ENCODE data around the gene C1QTNF6.

Gene C1QTNF6

GRCh38 chr22:37154925-37155712, 32.9 kb downstream of the C1QTNF6 start:
- H3K27ac Mint-ChIP-seq: no peak overlapping the region
- peaks cover 36% of the 10 kb centered on the region for H3K27me3 Mint-ChIP-seq (ENCODE audit: low read depth, poor library complexity)
- H3K4me1 Mint-ChIP-seq: peaks cover 10% of the 10 kb centered on the region
- peaks cover 5% of the 10 kb centered on the region for H3K36me3 Mint-ChIP-seq (ENCODE audit: low read depth)
- H3K4me3 Mint-ChIP-seq: no peak overlapping the region
- no peak for DNase-seq
- H3K9me3 Mint-ChIP-seq: peaks cover 23% of the 10 kb centered on the region
- no peak for TF ChIP-seq CTCF (IDR thresholded peaks at IDR 0.05)

GRCh38 chr22:37153901-37154300, 34.1 kb downstream of the C1QTNF6 start:
- peaks cover 22% of the 10 kb centered on the region for H3K9me3 Mint-ChIP-seq
- no peak overlapping the region for H3K4me3 Mint-ChIP-seq
- no peak for TF ChIP-seq CTCF (IDR thresholded peaks at IDR 0.05)
- H3K27ac Mint-ChIP-seq: no peak overlapping the region
- DNase-seq: no peak
- H3K27me3 Mint-ChIP-seq (ENCODE audit: low read depth, poor library complexity): peaks cover 33% of the 10 kb centered on the region
- peaks cover 19% of the 10 kb centered on the region for H3K4me1 Mint-ChIP-seq
- H3K36me3 Mint-ChIP-seq (ENCODE audit: low read depth): peaks cover 5% of the 10 kb centered on the region

GRCh38 chr22:37151401-37151800, 36.6 kb downstream of the C1QTNF6 start:
- TF ChIP-seq CTCF (IDR thresholded peaks at IDR 0.05): no peak
- Mint-ChIP-seq H3K4me1 (peaks cover 21% of the 10 kb centered on the region), H3K27ac (no peak overlapping the region), H3K4me3 (no peak overlapping the region), H3K27me3 (ENCODE audit: low read depth, poor library complexity) (peaks cover 22% of the 10 kb centered on the region), H3K36me3 (ENCODE audit: low read depth) (peaks cover 5% of the 10 kb centered on the region), H3K9me3 (peaks cover 22% of the 10 kb centered on the region)
- no peak for DNase-seq

- no peak for TF ChIP-seq CTCF (IDR thresholded peaks at IDR 0.05)
- DNase-seq: no peak
- no peak overlapping the region for H3K4me3 Mint-ChIP-seq
- peaks cover 22% of the 10 kb centered on the region for H3K27me3 Mint-ChIP-seq (ENCODE audit: low read depth, poor library complexity)
- H3K4me1 Mint-ChIP-seq: peaks cover 28% of the 10 kb centered on the region
- H3K27ac Mint-ChIP-seq: no peak overlapping the region
- peaks cover 5% of the 10 kb centered on the region for H3K36me3 Mint-ChIP-seq (ENCODE audit: low read depth)
- peaks cover 22% of the 10 kb centered on the region for H3K9me3 Mint-ChIP-seq
Measured at GRCh38 chr22:37150701-37151100, 37.3 kb downstream of the C1QTNF6 start.

GRCh38 chr22:37148742-37149665, 39.0 kb downstream of the C1QTNF6 start:
- TF ChIP-seq CTCF (IDR thresholded peaks at IDR 0.05): no peak
- Mint-ChIP-seq H3K4me1 (peaks cover 42% of the 10 kb centered on the region), H3K27me3 (ENCODE audit: low read depth, poor library complexity) (peaks cover 22% of the 10 kb centered on the region), H3K9me3 (peaks cover 22% of the 10 kb centered on the region), H3K36me3 (ENCODE audit: low read depth) (peaks cover 5% of the 10 kb centered on the region), H3K4me3 (no peak overlapping the region), H3K27ac (no peak overlapping the region)
- no peak for DNase-seq

Data from nephron progenitor cell (in vitro differentiated cells).